ENCODE results near the gene ZNF396.

DNA sequence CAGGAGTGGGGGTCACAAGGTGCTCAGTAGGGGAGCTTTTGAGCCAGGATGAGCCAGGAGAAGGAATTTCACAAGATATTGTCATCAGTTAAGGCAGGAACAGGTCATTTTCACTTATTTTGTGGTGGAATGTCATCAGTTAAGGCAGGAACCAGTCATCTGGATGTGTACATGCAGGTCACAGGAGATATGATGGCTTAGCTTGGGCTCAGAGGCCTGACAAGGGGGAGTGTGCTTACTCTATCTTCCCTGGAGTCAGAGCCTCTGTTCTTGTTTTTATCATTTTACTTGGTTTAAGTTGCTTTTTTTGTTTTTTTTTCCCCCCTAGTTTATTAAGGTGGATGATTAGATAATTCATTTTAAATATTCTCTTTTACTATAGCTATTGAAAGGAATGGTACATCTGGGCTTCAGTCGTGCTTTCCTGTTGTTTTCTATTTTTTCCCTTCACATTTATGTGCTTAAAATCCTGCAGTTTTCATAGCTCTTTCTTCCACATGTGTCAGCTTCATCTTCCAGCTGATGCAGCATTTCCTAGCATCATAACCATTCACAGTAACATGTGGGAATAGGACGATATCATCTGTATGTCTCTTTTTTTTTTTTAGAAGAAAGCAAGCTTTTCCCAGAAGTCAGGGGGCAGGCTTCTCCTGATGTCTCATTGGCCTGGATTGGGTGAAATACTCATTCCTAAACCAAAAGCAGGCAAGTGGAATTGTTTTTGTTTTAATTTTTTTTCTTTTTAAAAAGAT, 15.4 kb downstream of the ZNF396 start:
- TF ChIP-seq, protein P1, sequence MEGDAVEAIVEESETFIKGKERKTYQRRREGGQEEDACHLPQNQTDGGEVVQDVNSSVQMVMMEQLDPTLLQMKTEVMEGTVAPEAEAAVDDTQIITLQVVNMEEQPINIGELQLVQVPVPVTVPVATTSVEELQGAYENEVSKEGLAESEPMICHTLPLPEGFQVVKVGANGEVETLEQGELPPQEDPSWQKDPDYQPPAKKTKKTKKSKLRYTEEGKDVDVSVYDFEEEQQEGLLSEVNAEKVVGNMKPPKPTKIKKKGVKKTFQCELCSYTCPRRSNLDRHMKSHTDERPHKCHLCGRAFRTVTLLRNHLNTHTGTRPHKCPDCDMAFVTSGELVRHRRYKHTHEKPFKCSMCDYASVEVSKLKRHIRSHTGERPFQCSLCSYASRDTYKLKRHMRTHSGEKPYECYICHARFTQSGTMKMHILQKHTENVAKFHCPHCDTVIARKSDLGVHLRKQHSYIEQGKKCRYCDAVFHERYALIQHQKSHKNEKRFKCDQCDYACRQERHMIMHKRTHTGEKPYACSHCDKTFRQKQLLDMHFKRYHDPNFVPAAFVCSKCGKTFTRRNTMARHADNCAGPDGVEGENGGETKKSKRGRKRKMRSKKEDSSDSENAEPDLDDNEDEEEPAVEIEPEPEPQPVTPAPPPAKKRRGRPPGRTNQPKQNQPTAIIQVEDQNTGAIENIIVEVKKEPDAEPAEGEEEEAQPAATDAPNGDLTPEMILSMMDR (IDR thresholded peaks at IDR 0.05) = no peak
- no peak for TF ChIP-seq POLR2A (IDR thresholded peaks at IDR 0.05)
